ENCODE results near the gene TPM4. TPM values are rescaled to one million over a fixed set of nuclear protein-coding genes. Genes with fewer than 3 reads are reported as not detected.
A peak's percentile ranks its signal among the peaks of the same experiment; 100 is the strongest.
"Not testable (repeated sequence)": the region's sequence is repeated elsewhere in the genome, so short reads cannot be mapped to it uniquely, and the experiment has no call there.

Gene TPM4
- total RNA-seq, 3 donors from 2014 or later = 205 to 373 (median 333) TPM

- intact Hi-C loops (cut with DNase I, micrococcal nuclease) = no loop called here
- no peak overlapping the region for H3K4me3 ChIP-seq
- DNase-seq (no peak), ATAC-seq (no peak)
- peaks cover 23% of the 10 kb centered on the region for H3K4me1 ChIP-seq (ENCODE audit: low read depth)
- no peak for TF ChIP-seq CTCF (IDR thresholded peaks at IDR 0.05)
- H3K9me3 ChIP-seq = no peaks in the 10 kb centered on the region
- H3K36me3 ChIP-seq (ENCODE audit: low read depth) = no peaks in the 10 kb centered on the region
These were observed 18.8 kb downstream of the TPM4 start for GRCh38 chr19:16095071-16095571.

- TF ChIP-seq CTCF (IDR thresholded peaks at IDR 0.05) = no peak
- peak; percentile 38 for ATAC-seq
- Histone ChIP-seq H3K9me3 (no peaks in the 10 kb centered on the region), H3K36me3 (ENCODE audit: low read depth) (no peaks in the 10 kb centered on the region), H3K4me1 (ENCODE audit: low read depth) (peaks cover 23% of the 10 kb centered on the region), H3K4me3 (no peak overlapping the region)
- intact Hi-C loops (cut with DNase I, micrococcal nuclease) = no loop called here
- no peak for DNase-seq
These were observed 20.1 kb downstream of the TPM4 start for GRCh38 chr19:16096280-16096855.

- H3K9me3 ChIP-seq = no peaks in the 10 kb centered on the region
- H3K36me3 ChIP-seq (ENCODE audit: low read depth) = peaks cover 5% of the 10 kb centered on the region
- no peak overlapping the region for H3K4me3 ChIP-seq
- ATAC-seq = no peak
- no peak for TF ChIP-seq CTCF (IDR thresholded peaks at IDR 0.05)
- intact Hi-C loops (cut with DNase I, micrococcal nuclease) = no loop called here
- peaks cover 23% of the 10 kb centered on the region for H3K4me1 ChIP-seq (ENCODE audit: low read depth)
- no peak for DNase-seq
These were observed 22.1 kb downstream of the TPM4 start for GRCh38 chr19:16098416-16098768.

- Histone ChIP-seq H3K36me3 (ENCODE audit: low read depth) (peaks cover 6% of the 10 kb centered on the region), H3K9me3 (no peaks in the 10 kb centered on the region), H3K4me3 (no peak overlapping the region), H3K4me1 (ENCODE audit: low read depth) (peaks cover 23% of the 10 kb centered on the region)
- no peak for ATAC-seq
- intact Hi-C loops (cut with DNase I, micrococcal nuclease) = no loop called here
- no peak for DNase-seq
- no peak for TF ChIP-seq CTCF (IDR thresholded peaks at IDR 0.05)
These were observed 22.5 kb downstream of the TPM4 start for GRCh38 chr19:16098821-16099220.

GRCh38 chr19:16099314-16099965, 23.1 kb downstream of the TPM4 start:
- H3K9me3 ChIP-seq; H3K36me3 ChIP-seq (ENCODE audit: low read depth); H3K4me3 ChIP-seq; intact Hi-C loops (cut with DNase I, micrococcal nuclease); DNase-seq; ATAC-seq: not testable (repeated sequence)
- peaks cover 18% of the 10 kb centered on the region for H3K4me1 ChIP-seq (ENCODE audit: low read depth)

GRCh38 chr19:16100524-16100923, 24.2 kb downstream of the TPM4 start:
- peaks cover 20% of the 10 kb centered on the region for H3K4me1 ChIP-seq (ENCODE audit: low read depth)
- DNase-seq = peak in 1 of 3 donors; percentile 20
- H3K9me3 ChIP-seq = no peaks in the 10 kb centered on the region
- no peak for ATAC-seq
- TF ChIP-seq CTCF (IDR thresholded peaks at IDR 0.05) = no peak
- intact Hi-C loops (cut with DNase I, micrococcal nuclease) = no loop called here
- H3K4me3 ChIP-seq = no peak overlapping the region
- peaks cover 6% of the 10 kb centered on the region for H3K36me3 ChIP-seq (ENCODE audit: low read depth)
